Left colon (tissue), 2 donors: ENCODE results near the gene ITGAD. TPM values are rescaled to one million over a fixed set of nuclear protein-coding genes. Genes with fewer than 3 reads are reported as not detected.
"Not testable (repeated sequence)": the region's sequence is repeated elsewhere in the genome, so short reads cannot be mapped to it uniquely, and the experiment has no call there.

Experiments
- ATAC-seq: fragments of 200-7000 bp; cut with Tn5 transposase; one replicate; pipeline ENCODE4 v1.9.1; 2020; ENCODE audit warnings: mild to moderate bottlenecking, moderate library complexity
- DNase-seq, 2 donors: peaks; one replicate each; pipeline ENCODE4 v3.0.0-alpha.2; 2020
- intact Hi-C, 2 donors: fragments of 100-400 bp; cut with DNase I in 1 of 2; cut with micrococcal nuclease in 1 of 2; formaldehyde crosslinking; loops; one replicate each; pipeline versions ENCODE4 v1.11.2 to v1.14.0; 2022; cut with DNase I, micrococcal nuclease
- total RNA-seq, 2 donors: library from RNA; stranded (reverse); fragmentation: NEBNext Ultra II Directional; extraction: Animal tissue kit (Norgen Biotek cat#: 25700); gene quantifications; one replicate each; pipeline ENCODE4 v1.2.1, GENCODE V29; 2021
- donor health status: DM: no; HTN: no; CAD: no.
- donor health status: DM: yes; HTN: yes; CAD: no.

The ITGAD gene
- total RNA-seq, 2 donors from 2014 or later: 0.11 TPM; not detected in 1

GRCh38 chr16:31423801-31424200 is 30.7 kb downstream of the ITGAD start:
- no peak for DNase-seq
- intact Hi-C loops: no loop called here

GRCh38 chr16:31427441-31428278 is 34.5 kb downstream of the ITGAD start:
- DNase-seq: peak; percentile 34 to 63
- intact Hi-C loops: no loop called here
- peak; percentile 57 for ATAC-seq

More at GRCh38 chr16:31423801-31424200, 30.7 kb downstream of the ITGAD start:
- ATAC-seq: no peak

DNA sequence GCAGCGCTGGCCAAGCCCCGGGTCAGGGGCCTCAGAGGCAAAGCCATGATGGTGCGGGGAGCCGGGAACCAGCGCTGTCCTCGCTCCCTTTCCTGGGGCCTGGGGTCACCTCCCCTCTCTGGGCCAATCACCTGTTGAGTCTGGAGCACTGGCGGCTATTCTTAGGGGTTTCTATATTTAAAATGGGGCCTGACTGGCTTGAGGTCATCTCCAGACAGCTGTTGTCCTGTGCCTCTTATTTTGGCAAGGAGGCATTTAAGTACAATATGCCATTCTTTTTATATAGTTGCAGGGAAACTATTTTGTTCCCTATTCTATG is 35.1 kb downstream of the ITGAD start, which contains the start of gene COX6A2:
COX6A2 (minus strand) TSS at position 82 of the 319 bp plus-strand sequence; CDS start at position 47, 35 bp downstream.
- intact Hi-C loops: no loop called here
- ATAC-seq: no peak

DNA sequence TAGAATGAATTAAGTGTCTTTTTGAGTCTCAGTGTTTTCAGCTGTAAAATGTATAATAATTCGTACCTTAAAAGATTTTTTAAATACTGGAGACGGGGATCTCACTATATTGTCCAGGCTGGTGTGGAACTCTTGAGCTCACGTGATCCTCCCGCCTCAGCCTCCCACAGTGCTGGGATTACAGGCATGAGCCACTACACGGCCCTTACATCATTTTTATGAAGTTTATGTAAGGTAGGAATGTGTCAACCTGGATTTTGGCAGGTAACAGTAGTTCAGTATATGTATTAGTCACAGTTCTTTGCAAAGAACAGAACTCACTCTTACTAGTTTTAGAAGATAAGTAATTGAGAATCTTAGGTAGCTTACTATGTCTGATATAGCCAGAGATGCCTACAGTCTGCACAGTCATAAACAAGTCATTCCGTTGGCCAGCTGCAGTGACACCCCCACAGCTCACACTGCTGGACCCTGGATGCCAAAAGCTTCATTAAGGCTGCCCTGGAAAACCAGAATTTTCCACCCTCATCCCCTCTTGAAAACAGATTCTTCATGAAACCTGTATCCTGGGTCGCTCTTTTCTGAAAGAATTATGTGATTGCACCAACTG is 35.6 kb downstream of the ITGAD start:
- ATAC-seq: no peak
- DNase-seq: no peak
- intact Hi-C loops: no loop called here

More for the DNA sequence above, 35.1 kb downstream of the ITGAD start, which contains the start of gene COX6A2:
- DNase-seq: no peak

DNA sequence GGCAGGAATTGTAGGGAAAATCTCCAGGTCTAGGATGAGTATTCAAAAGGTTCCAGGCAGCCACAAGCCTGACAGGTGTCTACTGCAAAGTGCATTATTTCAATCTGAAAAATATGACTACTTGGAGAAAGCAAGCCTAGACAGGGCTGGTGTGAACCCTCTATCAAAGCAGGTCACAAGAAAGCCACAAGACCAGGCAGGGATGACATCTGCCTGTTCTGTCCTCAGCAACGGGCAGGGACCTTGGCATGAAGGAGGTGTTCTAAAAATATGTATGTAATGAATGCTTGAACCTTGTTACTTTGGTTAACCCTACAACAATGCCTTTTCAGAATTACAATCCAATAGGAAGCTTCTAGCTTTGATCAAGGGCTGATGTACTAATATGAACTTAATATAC is 36.2 kb downstream of the ITGAD start:
- DNase-seq (no peak), ATAC-seq (no peak)
- intact Hi-C loops: no loop called here

DNA sequence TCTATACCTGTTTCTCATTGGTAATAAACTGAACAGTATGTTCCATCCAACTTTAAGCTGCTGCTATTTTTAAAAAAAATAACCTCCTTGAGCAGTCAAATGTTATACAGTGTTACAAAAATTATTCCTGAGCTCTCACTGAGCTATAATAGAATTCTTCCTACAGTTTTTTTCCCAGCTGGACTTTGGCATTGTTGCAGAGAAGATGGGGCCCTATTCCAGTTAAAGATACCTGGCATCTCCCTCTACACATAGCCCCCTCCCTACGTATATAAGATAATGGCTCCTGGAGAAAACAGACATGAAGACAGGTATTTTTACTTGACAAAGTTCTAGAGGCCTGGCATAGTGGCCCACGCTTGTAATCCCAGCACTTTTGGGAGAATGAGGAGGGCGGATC is 36.7 kb downstream of the ITGAD start:
- DNase-seq (no peak), ATAC-seq (no peak)
- intact Hi-C loops: no loop called here

DNA sequence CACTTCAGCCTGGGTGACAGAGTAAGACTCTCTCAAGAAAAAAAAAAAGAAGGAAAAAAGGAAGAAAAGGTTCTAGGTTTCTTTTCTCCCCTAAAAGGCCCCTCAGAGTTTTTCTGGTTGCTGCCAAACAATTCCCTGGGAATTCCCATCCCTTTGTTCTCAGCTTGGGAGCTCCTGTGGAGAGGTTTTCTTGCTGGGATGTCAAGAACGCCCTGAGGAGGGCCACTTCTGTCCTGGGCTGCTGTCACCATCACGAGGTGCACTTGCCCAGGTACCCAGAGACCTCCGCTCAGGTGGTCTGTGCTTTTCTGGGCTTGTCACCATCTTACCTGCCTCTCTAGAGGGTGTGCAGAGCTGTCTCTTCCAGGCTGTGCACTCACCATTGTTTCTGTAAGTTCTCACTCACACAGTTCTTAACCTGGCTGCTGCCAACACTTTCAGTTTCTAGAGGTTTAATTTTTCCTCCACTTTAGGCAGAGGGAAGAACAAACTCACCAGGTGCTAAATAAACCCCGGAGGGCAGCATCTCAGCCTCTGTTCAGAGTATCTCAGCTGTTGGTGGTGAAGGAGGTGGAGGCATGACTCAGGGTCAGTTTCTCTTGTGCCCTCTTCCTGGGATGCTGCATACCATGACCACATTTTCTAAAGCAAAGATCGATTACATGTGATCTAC is 37.4 kb downstream of the ITGAD start:
- DNase-seq (no peak), ATAC-seq (no peak)
- intact Hi-C loops: no loop called here

- ATAC-seq: no peak
- intact Hi-C loops: no loop called here
- no peak for DNase-seq
Observed at GRCh38 chr16:31435341-31436220, 42.4 kb downstream of the ITGAD start.

- DNase-seq: no peak
- intact Hi-C loops: no loop called here
- ATAC-seq: no peak
Observed at GRCh38 chr16:31436221-31437045, 43.3 kb downstream of the ITGAD start.

- no peak for ATAC-seq
- DNase-seq: no peak
- intact Hi-C loops: no loop called here
Observed at GRCh38 chr16:31438414-31438813, 45.3 kb downstream of the ITGAD start.

DNA sequence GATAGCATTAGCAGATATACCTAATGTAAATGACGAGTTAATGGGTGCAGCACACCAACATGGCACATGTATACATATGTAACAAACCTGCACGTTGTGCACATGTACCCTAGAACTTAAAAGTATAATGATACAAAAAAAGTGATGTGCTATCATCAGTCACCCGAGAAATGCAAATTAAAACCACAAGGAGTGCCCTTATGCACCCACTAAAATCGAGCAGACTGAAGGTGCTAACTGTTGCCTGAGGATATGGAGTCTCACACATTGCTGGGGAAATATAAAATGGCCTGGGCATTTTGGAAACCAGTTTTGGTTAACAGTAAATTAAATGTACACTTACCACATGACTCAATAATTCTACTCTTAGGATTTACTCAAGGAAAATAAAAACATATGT is 45.9 kb downstream of the ITGAD start:
- ATAC-seq, intact Hi-C loops, DNase-seq: not testable (repeated sequence)

DNA sequence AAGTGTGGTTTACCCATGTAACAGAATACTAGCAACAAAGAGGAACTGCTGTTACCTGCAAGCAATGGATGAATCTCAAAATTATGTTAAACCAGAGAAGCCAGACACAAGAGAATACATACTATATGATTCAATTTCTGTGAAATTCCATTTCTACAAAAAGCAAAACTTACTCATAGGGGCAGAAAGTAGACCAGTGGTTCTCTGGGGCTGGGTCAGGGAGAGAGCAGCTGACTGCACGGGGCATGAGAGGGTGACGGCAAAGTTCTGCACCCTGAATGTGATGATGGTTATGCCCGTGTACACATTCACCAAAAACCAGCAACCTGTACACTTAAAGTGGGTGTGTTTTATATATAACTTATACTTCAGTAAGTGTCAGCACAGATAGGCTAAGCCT is 46.4 kb downstream of the ITGAD start:
- ATAC-seq: no peak
- DNase-seq: no peak
- intact Hi-C loops: no loop called here

DNA sequence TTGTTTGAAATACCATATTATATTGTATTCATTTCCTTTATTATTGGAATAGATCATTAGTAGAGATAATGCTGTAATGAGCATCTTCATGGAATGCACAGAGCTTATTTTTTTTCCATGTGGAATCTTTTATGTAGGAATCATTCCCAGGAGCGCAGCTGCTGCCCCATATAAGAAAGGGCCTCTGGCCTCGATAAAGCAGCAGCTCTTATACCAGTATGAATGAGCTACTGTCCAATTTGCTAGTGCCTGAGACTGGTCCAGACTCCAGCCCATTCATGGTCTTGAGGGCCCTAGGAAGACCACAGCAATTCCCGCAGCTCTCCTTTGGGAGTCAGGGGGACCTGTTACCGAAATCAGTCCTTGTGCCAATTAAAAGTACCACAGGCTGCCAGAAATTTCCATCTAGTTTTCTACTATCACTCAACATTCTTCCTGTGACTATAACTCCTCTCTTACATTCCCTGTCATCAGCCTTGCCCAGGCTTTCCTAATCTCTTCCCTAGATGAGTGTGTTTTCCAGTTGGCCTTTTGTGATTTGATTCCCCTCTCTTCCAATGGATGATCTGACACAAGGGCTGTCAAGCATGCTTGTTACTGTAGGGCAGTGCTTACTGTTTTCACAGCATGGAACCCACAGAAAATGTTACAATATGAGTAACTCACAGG is 47.5 kb downstream of the ITGAD start:
- ATAC-seq (no peak), DNase-seq (no peak)
- intact Hi-C loops: loop anchor here (5.0 to 10.0 kb wide), 2 partner anchors 453 to 476 kb away; partner anchors contain the start of gene HSD3B7 (in 1 of the 2)

DNA sequence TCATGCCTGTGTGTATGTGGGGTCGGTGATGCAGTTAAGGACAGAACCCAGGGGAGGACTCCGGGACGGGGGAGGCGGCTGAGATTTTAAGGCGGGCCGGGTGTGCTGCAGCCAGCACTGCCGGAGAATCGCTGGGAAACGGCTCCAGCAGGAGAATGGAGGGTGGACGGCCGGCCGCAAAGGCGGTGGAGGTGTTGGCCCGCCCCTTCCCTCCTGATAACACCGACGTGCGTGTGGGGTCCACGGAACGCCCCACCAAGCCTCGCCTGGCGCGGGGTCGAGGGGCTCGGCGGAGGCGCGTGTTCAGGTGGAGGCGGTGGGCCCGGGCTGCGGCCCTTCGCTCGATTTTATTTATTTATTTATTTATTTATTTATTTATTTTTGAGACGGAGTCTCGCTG is 48.8 kb downstream of the ITGAD start:
- intact Hi-C loops: loop anchor here (5.0 to 10.0 kb wide), 2 partner anchors 455 to 477 kb away; partner anchors contain the start of gene HSD3B7 (in 1 of the 2)
- no peak for DNase-seq

DNA sequence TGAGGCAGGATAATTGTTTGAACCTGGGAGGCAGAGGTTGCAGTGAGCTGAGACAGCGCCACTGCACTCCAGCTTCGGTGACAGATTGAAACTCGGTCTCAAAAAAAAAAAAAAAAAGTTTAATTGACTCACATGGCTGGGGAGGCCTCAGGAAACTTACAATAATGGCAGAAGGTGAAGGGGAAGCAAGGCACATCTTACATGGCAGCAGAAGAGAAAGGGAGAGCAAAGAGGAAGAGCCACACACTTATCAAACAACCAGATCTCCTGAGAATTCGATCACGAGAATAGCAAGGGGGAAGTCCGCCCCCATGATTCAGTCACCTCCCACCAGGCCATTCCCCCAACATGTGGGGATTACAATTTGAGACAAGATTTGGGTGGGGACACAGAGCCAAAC is 52.8 kb downstream of the ITGAD start:
- intact Hi-C loops: loop anchor here in 1 of 2 donors (10.0 kb wide), 1 partner anchor 481 kb away; no protein-coding TSS in a partner anchor
- not testable (repeated sequence) for ATAC-seq, DNase-seq

More for the DNA sequence above, 48.8 kb downstream of the ITGAD start:
- no peak for ATAC-seq

- no peak for ATAC-seq
- intact Hi-C loops: no loop called here
- no peak for DNase-seq
Observed at GRCh38 chr16:31451201-31451600, 58.1 kb downstream of the ITGAD start.

GRCh38 chr16:31451681-31452351 is 58.7 kb downstream of the ITGAD start:
- ATAC-seq: peak; percentile 79
- DNase-seq: peak; percentile 58 to 69
- intact Hi-C loops: no loop called here
